Epithelial cell of prostate (primary cell): ENCODE measurements around the gene TMEM156.
"Not testable (repeated sequence)": the region's sequence is repeated elsewhere in the genome, so short reads cannot be mapped to it uniquely, and the experiment has no call there.

Experiments
- DNase-seq: peaks from one replicate; pipeline ENCODE4 v3.0.0-alpha.2; 2011; ENCODE audit warnings: low read depth, low spot score
- H3K27ac ChIP-seq: fragments of 450-650 bp; 2 replicates; pipeline ENCODE4 v1.5.1; 2017; ENCODE audit warnings: mild to moderate bottlenecking

TMEM156 gene

DNA sequence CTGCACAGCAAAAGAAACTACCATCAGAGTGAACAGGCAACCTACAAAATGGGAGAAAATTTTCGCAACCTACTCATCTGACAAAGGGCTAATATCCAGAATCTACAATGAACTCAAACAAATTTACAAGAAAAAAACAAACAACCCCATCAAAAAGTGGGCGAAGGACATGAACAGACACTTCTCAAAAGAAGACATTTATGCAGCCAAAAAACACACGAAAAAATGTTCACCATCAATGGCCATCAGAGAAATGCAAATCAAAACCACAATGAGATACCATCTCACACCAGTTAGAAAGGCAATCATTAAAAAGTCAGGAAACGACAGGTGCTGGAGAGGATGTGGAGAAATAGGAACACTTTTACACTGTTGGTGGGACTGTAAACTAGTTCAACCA lies 30.2 kb downstream of the TMEM156 start:
- not testable (repeated sequence) for DNase-seq, H3K27ac ChIP-seq

GRCh38 chr4:38995660-38996005 lies 36.6 kb downstream of the TMEM156 start:
- no peak for DNase-seq
- H3K27ac ChIP-seq = peak overlapping the region; percentile 2

- no peak for DNase-seq
- H3K27ac ChIP-seq = no peak overlapping the region
Observed at GRCh38 chr4:38994135-38994534, 38.1 kb downstream of the TMEM156 start.

GRCh38 chr4:38993683-38994082 lies 38.5 kb downstream of the TMEM156 start:
- DNase-seq = no peak
- no peak overlapping the region for H3K27ac ChIP-seq

- no peak for DNase-seq
- no peak overlapping the region for H3K27ac ChIP-seq
Observed at GRCh38 chr4:38990241-38990640, 42.0 kb downstream of the TMEM156 start.

DNA sequence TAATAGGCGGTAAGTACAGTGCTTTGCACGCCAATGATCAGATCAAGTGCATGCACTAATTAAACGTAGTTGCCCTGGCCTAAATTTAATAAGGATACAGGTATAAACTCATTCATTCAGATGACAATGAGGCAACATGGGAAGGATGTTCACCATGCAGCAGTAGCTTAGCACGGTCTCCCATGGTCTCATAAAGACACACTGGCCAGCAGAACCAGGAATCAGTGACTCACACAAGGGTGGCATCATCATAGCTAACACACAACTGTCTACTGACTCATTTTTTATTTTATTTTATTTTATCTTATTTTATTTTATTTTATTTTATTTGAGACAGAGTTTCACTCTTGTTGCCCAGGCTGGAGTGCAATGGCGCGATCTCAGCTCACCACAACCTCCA lies 42.7 kb downstream of the TMEM156 start:
- H3K27ac ChIP-seq = no peak overlapping the region
- no peak for DNase-seq

GRCh38 chr4:38988353-38988752 lies 43.9 kb downstream of the TMEM156 start:
- H3K27ac ChIP-seq, DNase-seq: not testable (repeated sequence)

- no peak for DNase-seq
- H3K27ac ChIP-seq = no peak overlapping the region
Observed at GRCh38 chr4:38987491-38987890, 44.7 kb downstream of the TMEM156 start.

GRCh38 chr4:38985410-38986100 lies 46.7 kb downstream of the TMEM156 start:
- no peak overlapping the region for H3K27ac ChIP-seq
- DNase-seq = no peak

DNA sequence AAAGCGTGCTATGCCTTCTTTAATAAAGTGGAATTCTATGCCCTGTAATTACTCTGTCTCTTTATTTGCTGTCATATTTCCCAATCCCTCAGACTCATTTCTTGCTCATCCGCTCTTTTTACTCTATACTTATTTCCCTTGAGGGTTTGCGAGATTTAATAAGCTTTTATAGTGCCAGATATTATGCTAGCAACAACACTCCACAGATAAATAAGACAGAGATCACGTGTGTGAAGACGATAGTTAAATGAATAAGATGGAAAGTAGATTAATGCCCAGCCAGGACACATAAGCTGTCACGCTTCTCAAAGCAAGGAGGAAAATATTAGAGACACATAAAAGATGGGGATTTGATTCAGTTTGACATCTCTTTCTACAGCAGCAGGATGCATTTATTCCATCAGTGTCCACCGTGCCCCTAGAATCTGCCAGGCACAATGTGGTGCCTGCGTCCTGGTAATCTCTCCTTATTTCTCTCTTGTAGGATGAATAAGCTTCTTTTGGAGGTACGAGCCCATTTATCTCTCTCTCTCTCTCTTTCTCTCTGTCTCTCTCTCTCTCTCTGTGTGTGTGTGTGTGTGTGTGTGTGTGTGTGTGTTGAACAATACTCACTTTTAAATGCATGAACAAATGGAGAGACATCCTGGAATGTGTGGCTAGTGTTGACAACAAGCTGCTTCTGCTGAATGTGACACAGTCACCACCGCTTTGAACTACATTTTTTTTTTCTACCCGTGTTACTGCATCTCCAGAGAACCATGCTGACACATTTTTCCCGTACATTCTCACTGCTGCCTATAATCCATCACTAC lies 48.2 kb downstream of the TMEM156 start:
- no peak overlapping the region for H3K27ac ChIP-seq
- no peak for DNase-seq

DNA sequence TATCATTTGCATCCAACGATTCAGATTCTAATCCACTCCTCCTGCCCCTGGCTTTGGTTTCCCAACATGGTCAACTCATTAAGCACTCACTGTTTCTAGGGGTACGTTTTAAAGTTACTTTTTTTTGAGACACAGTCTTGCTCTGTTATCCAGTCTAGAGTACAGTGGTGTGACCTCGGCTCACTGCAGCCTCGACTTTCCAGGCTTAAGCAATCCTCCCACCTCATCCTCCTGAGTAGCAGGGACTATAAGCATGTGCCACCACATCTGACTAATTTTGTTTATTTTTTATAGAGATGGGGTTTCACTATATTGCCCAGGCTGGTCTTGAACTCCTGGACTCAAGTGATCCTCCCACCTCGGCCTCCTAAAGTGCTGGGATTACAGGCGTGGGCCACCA lies 48.9 kb downstream of the TMEM156 start:
- H3K27ac ChIP-seq = no peak overlapping the region

DNA sequence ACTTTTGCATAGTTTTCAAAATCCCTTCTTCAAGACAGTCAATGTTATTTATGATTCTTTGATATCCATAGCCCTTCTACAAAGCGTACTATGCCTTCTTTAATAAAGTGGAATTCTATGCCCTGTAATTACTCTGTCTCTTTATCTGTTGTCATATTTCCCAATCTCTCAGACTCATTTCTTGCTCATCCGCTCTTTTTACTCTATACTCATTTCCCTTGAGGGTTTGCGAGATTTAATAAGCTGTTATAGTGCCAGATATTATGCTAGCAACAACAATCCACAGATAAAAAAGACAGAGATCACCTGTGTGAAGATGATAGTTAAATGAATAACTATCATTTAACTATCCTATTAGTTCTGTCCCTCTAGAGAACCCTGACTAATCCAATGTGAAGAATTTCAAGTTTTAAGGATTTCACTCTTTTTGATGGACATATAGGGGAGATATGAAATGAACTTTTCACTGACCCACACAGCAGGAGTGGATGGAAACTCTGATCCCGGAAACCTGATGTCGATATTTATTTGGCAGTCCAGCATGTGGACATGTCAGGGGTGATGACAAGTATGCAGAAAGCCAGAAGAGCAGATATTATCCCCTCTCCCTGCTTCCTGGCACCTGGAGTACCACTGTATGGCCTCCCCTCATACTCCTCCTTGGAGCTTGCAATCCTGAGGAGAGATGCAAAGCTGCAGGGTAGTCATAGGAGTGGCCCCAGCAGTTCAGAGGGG lies 49.7 kb downstream of the TMEM156 start:
- H3K27ac ChIP-seq = no peak overlapping the region

More for the DNA sequence above, 48.9 kb downstream of the TMEM156 start:
- DNase-seq = no peak

GRCh38 chr4:38980903-38981676 lies 51.1 kb downstream of the TMEM156 start:
- DNase-seq = no peak
- no peak overlapping the region for H3K27ac ChIP-seq

More for the DNA sequence above, 49.7 kb downstream of the TMEM156 start:
- DNase-seq = no peak

- DNase-seq = no peak
- H3K27ac ChIP-seq = no peak overlapping the region
Observed at GRCh38 chr4:38979511-38980230, 52.5 kb downstream of the TMEM156 start.

GRCh38 chr4:38979081-38979480 lies 53.1 kb downstream of the TMEM156 start:
- H3K27ac ChIP-seq = no peak overlapping the region
- DNase-seq = no peak

DNA sequence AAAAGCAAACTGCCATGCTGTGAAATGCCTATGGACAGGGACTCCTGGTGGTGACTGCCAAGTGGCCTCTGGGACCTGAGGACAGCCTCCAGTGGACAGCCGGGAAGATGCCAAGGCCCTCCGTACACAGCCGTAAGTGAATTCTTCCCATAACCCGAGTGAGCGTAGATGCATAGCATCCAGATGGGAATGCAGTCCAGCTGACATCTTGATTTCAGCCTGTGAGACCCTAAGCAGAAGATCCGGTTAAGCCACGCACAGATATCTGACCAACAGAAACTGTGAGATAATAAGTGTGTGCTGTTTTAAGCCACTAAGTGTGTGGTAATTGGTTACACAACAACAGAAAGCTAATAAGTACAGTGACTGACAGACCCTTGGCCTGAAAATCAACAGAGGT lies 55.9 kb downstream of the TMEM156 start:
- no peak for DNase-seq

GRCh38 chr4:38968668-38969067 lies 63.5 kb downstream of the TMEM156 start:
- H3K27ac ChIP-seq = no peak overlapping the region

More for the DNA sequence above, 55.9 kb downstream of the TMEM156 start:
- no peak overlapping the region for H3K27ac ChIP-seq

GRCh38 chr4:38967260-38968095 lies 64.7 kb downstream of the TMEM156 start:
- no peak for DNase-seq
- H3K27ac ChIP-seq = peak overlapping the region; percentile 76

More at GRCh38 chr4:38968668-38969067, 63.5 kb downstream of the TMEM156 start:
- no peak for DNase-seq

DNA sequence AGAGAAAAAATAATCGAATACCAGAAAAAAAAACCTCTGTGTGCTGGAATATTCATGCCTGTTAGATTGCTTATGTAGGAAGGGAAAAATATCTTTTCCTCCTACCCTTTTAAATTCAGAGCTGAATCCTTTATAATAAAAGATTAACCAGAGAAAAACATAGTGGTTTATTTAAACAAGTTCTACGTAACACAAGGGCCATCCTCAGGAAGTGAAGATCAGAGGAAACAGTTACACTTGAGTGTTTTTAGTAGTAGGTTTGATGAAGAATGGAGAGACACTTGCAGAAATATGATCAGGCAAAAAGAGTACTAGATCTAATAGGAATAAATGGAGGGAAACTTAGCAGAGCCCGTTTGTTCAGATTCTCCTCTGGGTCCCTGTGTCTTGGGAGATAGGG lies 66.3 kb downstream of the TMEM156 start:
- H3K27ac ChIP-seq = no peak overlapping the region
- DNase-seq = no peak
